ENCODE measurements around the gene LMNB1.
"Not testable (repeated sequence)": the region's sequence is repeated elsewhere in the genome, so short reads cannot be mapped to it uniquely, and the experiment has no call there.

Gene LMNB1

GRCh38 chr5:126799780-126800179 lies 22.8 kb downstream of the LMNB1 start:
- 0 out of 2 replicates have a peak, but pooled peaks cover 1% of the 10 kb centered on the region for H3K36me3 ChIP-seq (ENCODE audit: insufficient read depth, low read length)
- no peak overlapping the region for H3K9ac ChIP-seq (ENCODE audit: low read depth, low read length)
- no peaks in the 10 kb centered on the region for H3K4me1 ChIP-seq (ENCODE audit: insufficient read depth, low read length)
- no peaks in the 10 kb centered on the region for H3K9me3 ChIP-seq (ENCODE audit: control insufficient read depth, insufficient read depth, low read length)

DNA sequence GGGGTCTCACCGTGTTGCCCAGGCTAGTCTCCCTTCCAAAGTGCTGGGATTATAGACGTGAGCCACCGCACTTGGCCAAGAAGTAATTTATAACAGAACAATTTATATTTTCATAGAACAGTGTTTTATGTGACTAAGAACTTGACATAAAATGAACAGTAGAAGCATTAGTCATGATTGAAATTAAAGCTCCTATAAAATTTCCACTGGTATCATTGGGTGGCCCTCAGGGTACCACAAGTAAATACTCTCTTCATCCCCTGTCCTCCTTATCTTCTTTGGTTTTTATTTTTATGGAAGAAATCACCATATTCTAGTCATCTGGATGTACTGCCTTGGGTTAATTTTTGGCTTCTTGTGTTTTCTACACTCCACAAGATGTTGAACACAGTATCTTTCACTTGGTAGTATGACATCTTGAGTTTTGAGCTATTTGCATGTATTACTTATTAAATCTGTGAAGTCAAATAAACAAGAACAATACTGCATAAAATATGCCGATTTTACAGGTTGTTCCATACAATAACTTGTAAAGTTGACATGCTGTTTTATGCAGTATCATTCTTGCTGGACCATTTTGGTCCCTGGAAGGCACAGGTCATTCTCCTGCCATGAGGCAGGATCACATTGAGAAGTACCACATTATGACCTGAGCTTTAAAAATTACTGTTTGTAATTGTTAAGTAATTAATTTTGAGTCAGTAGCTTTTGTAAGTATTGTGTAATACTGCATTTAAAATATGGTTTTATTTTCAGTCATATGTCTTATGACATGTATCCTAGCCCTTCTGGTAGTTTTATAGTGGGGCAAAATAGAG lies 24.4 kb downstream of the LMNB1 start:
- Histone ChIP-seq H3K9ac (ENCODE audit: low read depth, low read length) (no peak overlapping the region), H3K4me1 (ENCODE audit: insufficient read depth, low read length) (no peaks in the 10 kb centered on the region), H3K9me3 (ENCODE audit: control insufficient read depth, insufficient read depth, low read length) (no peaks in the 10 kb centered on the region), H3K36me3 (ENCODE audit: insufficient read depth, low read length) (peaks cover 15% of the 10 kb centered on the region)

- Histone ChIP-seq H3K4me1 (ENCODE audit: insufficient read depth, low read length) (no peaks in the 10 kb centered on the region), H3K36me3 (ENCODE audit: insufficient read depth, low read length) (peaks cover 18% of the 10 kb centered on the region)
These were observed 25.0 kb downstream of the LMNB1 start for GRCh38 chr5:126801992-126802294.

DNA sequence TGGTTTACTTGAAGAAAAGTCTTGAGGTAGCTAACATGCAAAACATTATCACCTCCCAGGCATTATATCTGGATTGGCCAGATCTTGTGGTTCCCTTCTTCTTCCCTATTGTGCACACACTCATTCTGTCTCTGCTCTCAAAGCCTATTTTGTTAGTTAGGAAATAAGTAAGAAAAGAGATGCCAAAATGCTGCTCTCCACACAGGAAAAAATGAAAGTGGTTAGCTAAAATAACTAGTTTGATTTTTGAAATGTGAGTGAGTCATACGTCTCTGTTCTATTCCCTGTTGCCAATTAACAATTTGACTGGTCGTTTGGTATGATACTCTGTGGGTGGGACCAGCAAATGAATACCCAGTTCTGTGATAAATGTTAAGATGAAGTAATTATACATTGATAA lies 28.1 kb downstream of the LMNB1 start:
- Histone ChIP-seq H3K36me3 (ENCODE audit: insufficient read depth, low read length) (peaks cover 23% of the 10 kb centered on the region), H3K9me3 (ENCODE audit: control insufficient read depth, insufficient read depth, low read length) (no peaks in the 10 kb centered on the region), H3K4me1 (ENCODE audit: insufficient read depth, low read length) (no peaks in the 10 kb centered on the region), H3K9ac (ENCODE audit: low read depth, low read length) (no peak overlapping the region)

More at GRCh38 chr5:126801992-126802294, 25.0 kb downstream of the LMNB1 start:
- Histone ChIP-seq H3K9ac (ENCODE audit: low read depth, low read length) (no peak overlapping the region), H3K9me3 (ENCODE audit: control insufficient read depth, insufficient read depth, low read length) (no peaks in the 10 kb centered on the region)

GRCh38 chr5:126808521-126808988 lies 31.6 kb downstream of the LMNB1 start:
- no peaks in the 10 kb centered on the region for H3K4me1 ChIP-seq (ENCODE audit: insufficient read depth, low read length)
- no peak overlapping the region for H3K9ac ChIP-seq (ENCODE audit: low read depth, low read length)
- H3K36me3 ChIP-seq (ENCODE audit: insufficient read depth, low read length): peaks cover 41% of the 10 kb centered on the region

DNA sequence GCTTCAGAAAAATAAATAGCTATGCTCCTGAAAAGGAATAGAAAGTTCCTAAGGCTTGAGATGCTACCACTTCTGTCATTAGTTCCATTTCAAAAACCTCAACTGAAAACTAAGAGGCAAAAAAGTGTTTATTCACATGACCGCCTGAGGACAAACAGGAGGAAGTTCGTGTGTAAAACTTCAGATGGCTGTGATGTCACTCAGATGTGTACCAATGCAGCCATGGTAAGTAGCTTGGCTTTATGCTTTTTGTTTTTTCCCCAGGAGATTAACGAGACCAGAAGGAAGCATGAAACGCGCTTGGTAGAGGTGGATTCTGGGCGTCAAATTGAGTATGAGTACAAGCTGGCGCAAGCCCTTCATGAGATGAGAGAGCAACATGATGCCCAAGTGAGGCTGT lies 33.0 kb downstream of the LMNB1 start:
- Histone ChIP-seq H3K36me3 (ENCODE audit: insufficient read depth, low read length) (peaks cover 43% of the 10 kb centered on the region), H3K9me3 (ENCODE audit: control insufficient read depth, insufficient read depth, low read length) (no peaks in the 10 kb centered on the region), H3K4me1 (ENCODE audit: insufficient read depth, low read length) (no peaks in the 10 kb centered on the region), H3K9ac (ENCODE audit: low read depth, low read length) (no peak overlapping the region)

More at GRCh38 chr5:126808521-126808988, 31.6 kb downstream of the LMNB1 start:
- no peaks in the 10 kb centered on the region for H3K9me3 ChIP-seq (ENCODE audit: control insufficient read depth, insufficient read depth, low read length)

GRCh38 chr5:126810596-126811380 lies 33.9 kb downstream of the LMNB1 start:
- Histone ChIP-seq H3K36me3 (ENCODE audit: insufficient read depth, low read length) (peaks cover 34% of the 10 kb centered on the region), H3K9ac (ENCODE audit: low read depth, low read length) (no peak overlapping the region), H3K9me3 (ENCODE audit: control insufficient read depth, insufficient read depth, low read length) (no peaks in the 10 kb centered on the region), H3K4me1 (ENCODE audit: insufficient read depth, low read length) (no peaks in the 10 kb centered on the region)

GRCh38 chr5:126811515-126812198 lies 34.7 kb downstream of the LMNB1 start:
- no peak overlapping the region for H3K9ac ChIP-seq (ENCODE audit: low read depth, low read length)
- no peaks in the 10 kb centered on the region for H3K9me3 ChIP-seq (ENCODE audit: control insufficient read depth, insufficient read depth, low read length)
- H3K4me1 ChIP-seq (ENCODE audit: insufficient read depth, low read length): no peaks in the 10 kb centered on the region
- peaks cover 33% of the 10 kb centered on the region for H3K36me3 ChIP-seq (ENCODE audit: insufficient read depth, low read length)

DNA sequence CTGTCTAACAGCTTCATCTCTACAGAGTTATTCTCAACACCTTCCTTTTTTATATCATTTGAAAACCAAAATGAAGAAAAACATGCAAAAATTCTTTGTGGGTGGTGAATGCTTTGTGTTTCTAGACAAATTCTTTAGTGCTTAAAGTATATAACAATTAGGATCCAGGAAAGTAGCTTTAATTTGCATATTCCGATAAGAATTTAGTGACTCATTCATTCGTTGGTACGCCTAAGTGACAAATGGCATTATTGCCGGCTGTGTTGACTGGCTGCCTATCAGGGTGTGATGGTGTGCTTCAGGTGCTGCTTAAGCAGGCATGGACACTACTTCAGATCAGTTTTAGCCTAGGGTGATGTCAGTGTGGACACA lies 35.2 kb downstream of the LMNB1 start:
- no peaks in the 10 kb centered on the region for H3K4me1 ChIP-seq (ENCODE audit: insufficient read depth, low read length)
- no peaks in the 10 kb centered on the region for H3K9me3 ChIP-seq (ENCODE audit: control insufficient read depth, insufficient read depth, low read length)
- H3K36me3 ChIP-seq (ENCODE audit: insufficient read depth, low read length): peaks cover 37% of the 10 kb centered on the region
- H3K9ac ChIP-seq (ENCODE audit: low read depth, low read length): no peak overlapping the region

- H3K4me1 ChIP-seq (ENCODE audit: insufficient read depth, low read length); H3K9me3 ChIP-seq (ENCODE audit: control insufficient read depth, insufficient read depth, low read length); H3K9ac ChIP-seq (ENCODE audit: low read depth, low read length): not testable (repeated sequence)
- H3K36me3 ChIP-seq (ENCODE audit: insufficient read depth, low read length): peaks cover 39% of the 10 kb centered on the region
These were observed 36.9 kb downstream of the LMNB1 start for GRCh38 chr5:126813799-126814198.

DNA sequence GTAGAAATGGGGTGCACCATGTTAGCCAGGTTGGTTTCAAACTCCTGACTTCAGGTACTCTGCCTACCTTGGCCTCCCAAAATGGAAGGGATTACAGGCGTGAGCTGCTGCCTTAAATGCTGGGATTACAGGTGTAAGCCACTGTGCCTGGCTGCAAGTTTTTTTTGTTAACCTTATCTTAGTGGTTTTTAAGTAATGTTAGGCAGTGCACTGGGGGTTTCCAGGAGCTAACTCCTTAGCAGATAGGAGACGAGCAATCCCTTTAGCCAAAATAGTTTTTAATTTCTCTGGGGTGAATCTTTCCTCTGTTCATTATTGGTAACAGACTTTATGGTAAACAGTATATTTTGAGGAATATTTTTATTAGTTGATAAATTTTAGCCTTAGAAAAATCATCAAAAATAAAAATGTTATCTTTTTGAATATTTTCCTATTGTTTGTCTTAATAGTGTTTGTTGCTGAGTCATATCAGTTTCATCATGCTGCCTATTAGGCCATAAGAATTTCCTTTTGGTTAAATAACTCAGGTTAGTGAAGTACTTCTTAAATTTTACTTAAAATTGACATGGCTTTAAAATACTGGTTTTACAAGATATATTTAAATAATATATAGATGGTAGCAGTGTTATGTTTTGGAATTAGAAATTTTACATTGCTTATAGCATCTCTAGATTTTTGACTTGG lies 37.9 kb downstream of the LMNB1 start:
- H3K9ac ChIP-seq (ENCODE audit: low read depth, low read length): no peak overlapping the region
- no peaks in the 10 kb centered on the region for H3K4me1 ChIP-seq (ENCODE audit: insufficient read depth, low read length)
- H3K9me3 ChIP-seq (ENCODE audit: control insufficient read depth, insufficient read depth, low read length): no peaks in the 10 kb centered on the region
- H3K36me3 ChIP-seq (ENCODE audit: insufficient read depth, low read length): peaks cover 38% of the 10 kb centered on the region

DNA sequence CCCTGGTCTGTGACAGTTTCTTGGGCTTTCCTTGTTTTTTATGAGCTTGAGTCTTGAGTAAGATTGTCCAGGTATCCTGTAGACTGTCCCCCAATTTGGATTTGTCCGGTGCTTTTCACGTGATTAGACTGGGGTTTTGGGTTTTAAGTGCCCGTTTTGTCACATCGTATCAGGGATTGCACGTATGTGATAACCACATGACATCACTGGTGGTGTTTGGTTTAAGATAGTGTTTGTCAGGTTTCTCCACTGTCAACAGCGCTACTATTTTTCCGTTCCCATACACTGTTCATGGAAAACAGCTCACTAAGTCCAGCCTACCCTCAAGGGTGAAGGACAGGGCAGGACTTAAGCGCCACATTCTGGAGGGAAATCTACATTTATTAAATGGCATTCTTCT lies 39.7 kb downstream of the LMNB1 start:
- H3K9me3 ChIP-seq (ENCODE audit: control insufficient read depth, insufficient read depth, low read length): no peaks in the 10 kb centered on the region
- H3K36me3 ChIP-seq (ENCODE audit: insufficient read depth, low read length): peaks cover 35% of the 10 kb centered on the region; the same call in 1 of the 2 replicates
- H3K4me1 ChIP-seq (ENCODE audit: insufficient read depth, low read length): no peaks in the 10 kb centered on the region
- H3K9ac ChIP-seq (ENCODE audit: low read depth, low read length): no peak overlapping the region

DNA sequence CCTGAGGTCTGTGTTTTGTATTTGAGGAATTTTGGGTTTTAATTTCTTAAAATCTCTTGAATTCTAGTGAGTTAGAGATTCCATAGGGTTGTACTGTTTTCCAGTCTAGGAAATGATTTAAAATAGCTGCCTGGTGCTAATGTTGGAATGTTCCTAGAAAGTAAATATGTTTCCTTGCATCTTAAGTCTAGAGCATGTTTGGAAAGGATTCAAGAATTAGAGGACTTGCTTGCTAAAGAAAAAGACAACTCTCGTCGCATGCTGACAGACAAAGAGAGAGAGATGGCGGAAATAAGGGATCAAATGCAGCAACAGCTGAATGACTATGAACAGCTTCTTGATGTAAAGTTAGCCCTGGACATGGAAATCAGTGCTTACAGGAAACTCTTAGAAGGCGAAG lies 41.8 kb downstream of the LMNB1 start:
- Histone ChIP-seq H3K4me1 (ENCODE audit: insufficient read depth, low read length) (no peaks in the 10 kb centered on the region), H3K9me3 (ENCODE audit: control insufficient read depth, insufficient read depth, low read length) (no peaks in the 10 kb centered on the region), H3K9ac (ENCODE audit: low read depth, low read length) (no peak overlapping the region), H3K36me3 (ENCODE audit: insufficient read depth, low read length) (peaks cover 19% of the 10 kb centered on the region; the same call in 1 of the 2 replicates)

- peaks cover 19% of the 10 kb centered on the region; the same call in 1 of the 2 replicates for H3K36me3 ChIP-seq (ENCODE audit: insufficient read depth, low read length)
- no peaks in the 10 kb centered on the region for H3K9me3 ChIP-seq (ENCODE audit: control insufficient read depth, insufficient read depth, low read length)
- H3K9ac ChIP-seq (ENCODE audit: low read depth, low read length): no peak overlapping the region
- H3K4me1 ChIP-seq (ENCODE audit: insufficient read depth, low read length): no peaks in the 10 kb centered on the region
These were observed 42.3 kb downstream of the LMNB1 start for GRCh38 chr5:126819253-126819652.
